ENCODE data around the gene MRPS7. TPM values are rescaled to one million over a fixed set of nuclear protein-coding genes. Genes with fewer than 3 reads are reported as not detected.

MRPS7 gene
- total and polyA plus RNA-seq, 10 of the 15 experiments (the other 5 are each of a cell fraction or from before 2014, with no cell fraction given): 88.4 to 217 (median 109) TPM

- TF ChIP-seq IRF5 (IDR thresholded peaks at IDR 0.05; ENCODE audit: borderline replicate concordance) (no peak), SKIL (IDR thresholded peaks at IDR 0.05; ENCODE audit: low read depth, poor library complexity, severe bottlenecking) (no peak), E2F4 (IDR thresholded peaks at IDR 0.05; ENCODE audit: low read depth, low read length) (no peak), KAT2A (conservative IDR thresholded peaks at IDR 0.05; ENCODE audit: control insufficient read depth, low read depth, low read length) (no peak), GABPA (IDR thresholded peaks at IDR 0.05; ENCODE audit: low read depth) (no peak), GATAD2B (conservative IDR thresholded peaks at IDR 0.05; ENCODE audit: low read depth) (no peak), POLR2AphosphoS2 (IDR thresholded peaks at IDR 0.05; ENCODE audit: low read depth, low read length) (no peak), BHLHE40 (IDR thresholded peaks at IDR 0.05; ENCODE audit: borderline replicate concordance in 1 of 2, low read depth in 2 of 2, low read length in 1 of 2) (no peak), RUNX3 (IDR thresholded peaks at IDR 0.05; ENCODE audit: low read length) (no peak)
Measured at GRCh38 chr17:75225016-75225415, 36.7 kb upstream of the MRPS7 start (continued).
